ENCODE measurements around the gene SEC11C.

The SEC11C gene

DNA sequence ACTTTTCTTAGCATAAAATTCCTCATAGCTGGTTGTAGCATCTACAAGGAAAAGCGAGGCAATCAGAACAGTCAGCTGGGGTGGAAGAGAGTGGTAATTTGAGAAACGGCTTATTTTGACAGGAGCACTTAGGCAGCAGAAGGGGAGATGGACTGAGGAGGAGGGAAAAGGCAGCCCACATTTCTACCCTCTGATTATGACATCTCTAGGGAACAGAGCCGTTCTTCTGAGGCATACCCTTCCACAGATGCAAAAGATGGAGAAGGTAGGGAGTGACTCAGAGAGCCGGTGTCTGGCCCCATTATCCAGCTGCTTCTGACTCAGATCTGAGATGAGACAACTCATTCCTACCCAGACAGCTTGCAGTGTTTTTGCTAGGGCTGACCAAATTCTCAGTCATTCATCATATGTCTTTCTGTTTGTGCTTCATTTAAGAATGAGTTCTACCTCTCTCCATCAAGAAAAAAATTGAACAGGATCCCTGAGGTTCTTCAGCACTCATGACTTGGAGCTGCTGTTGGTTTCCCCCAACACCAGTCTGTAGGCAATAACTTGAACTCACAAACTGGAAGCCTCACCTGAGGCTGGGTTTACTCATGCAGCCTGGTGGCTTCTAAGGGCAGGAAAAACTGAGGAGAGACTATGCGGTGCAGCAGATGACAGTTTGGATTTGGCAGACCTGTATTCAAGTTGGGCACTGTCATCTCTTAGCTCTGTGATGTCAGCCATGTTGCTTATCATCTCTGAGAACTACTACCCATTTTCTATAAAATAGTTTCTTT lies 15.9 kb upstream of the SEC11C start:
- H2AFZ ChIP-seq (ENCODE audit: low read depth, low read length) = peak overlapping the region; percentile 28; the same call in 1 of the 2 replicates
- H3K27me3 ChIP-seq (ENCODE audit: low read depth, low read length) = peaks cover under 1% of the 10 kb centered on the region; the same call in 1 of the 2 replicates
- peak overlapping the region; percentile 80 for H3K27ac ChIP-seq (ENCODE audit: low read length)
- H3K4me1 ChIP-seq (ENCODE audit: low read length) = peaks cover 40% of the 10 kb centered on the region
- no peaks in the 10 kb centered on the region for H3K36me3 ChIP-seq (replicated peaks; ENCODE audit: low read depth, low read length)
- no peaks in the 10 kb centered on the region for H3K79me2 ChIP-seq (ENCODE audit: low read length)
- H3K4me3 ChIP-seq (ENCODE audit: low read length) = peak overlapping the region; percentile 29
- no peaks in the 10 kb centered on the region for H4K20me1 ChIP-seq (ENCODE audit: insufficient read depth, low read length)
- peak overlapping the region; percentile 29 for H3K9ac ChIP-seq (ENCODE audit: low read length)
- TF ChIP-seq CTCF (IDR thresholded peaks at IDR 0.05; ENCODE audit: low read depth, low read length) (no peak), EZH2phosphoT487 (IDR thresholded peaks at IDR 0.05; ENCODE audit: low read depth) (no peak)
- no peaks in the 10 kb centered on the region for H3K9me3 ChIP-seq (ENCODE audit: insufficient read depth, low read length)
- peak overlapping the region; percentile 71 for H3K4me2 ChIP-seq (ENCODE audit: low read length)

DNA sequence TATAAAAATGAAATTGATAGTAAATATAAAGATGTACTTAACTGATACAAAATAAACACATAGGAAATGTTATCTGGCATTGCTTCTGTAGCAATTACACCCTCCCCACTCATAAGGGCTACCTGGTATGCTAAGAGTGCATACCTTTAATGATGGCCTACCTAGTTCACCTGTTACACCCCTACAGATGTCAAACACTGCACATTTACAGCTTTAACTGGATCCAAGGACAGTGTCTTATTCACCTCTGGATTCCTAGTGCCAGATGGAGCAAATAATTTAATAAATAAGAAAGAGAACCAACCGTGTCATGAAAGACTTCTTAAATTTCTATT lies 15.3 kb upstream of the SEC11C start:
- H3K27me3 ChIP-seq (ENCODE audit: low read depth, low read length) = peaks cover 6% of the 10 kb centered on the region; the same call in 1 of the 2 replicates
- H3K4me3 ChIP-seq (ENCODE audit: low read length) = no peak overlapping the region
- no peak overlapping the region; the same call in 1 of the 2 replicates for H2AFZ ChIP-seq (ENCODE audit: low read depth, low read length)
- peaks cover 40% of the 10 kb centered on the region for H3K4me1 ChIP-seq (ENCODE audit: low read length)
- H3K27ac ChIP-seq (ENCODE audit: low read length) = peak overlapping the region; percentile 80
- no peaks in the 10 kb centered on the region for H4K20me1 ChIP-seq (ENCODE audit: insufficient read depth, low read length)
- no peaks in the 10 kb centered on the region for H3K9me3 ChIP-seq (ENCODE audit: insufficient read depth, low read length)
- peak overlapping the region; percentile 71 for H3K4me2 ChIP-seq (ENCODE audit: low read length)
- no peak for TF ChIP-seq EZH2phosphoT487 (IDR thresholded peaks at IDR 0.05; ENCODE audit: low read depth)
- no peak for TF ChIP-seq CTCF (IDR thresholded peaks at IDR 0.05; ENCODE audit: low read depth, low read length)
- H3K36me3 ChIP-seq (replicated peaks; ENCODE audit: low read depth, low read length) = no peaks in the 10 kb centered on the region
- peak overlapping the region; percentile 29; the same call in 1 of the 2 replicates for H3K9ac ChIP-seq (ENCODE audit: low read length)
- H3K79me2 ChIP-seq (ENCODE audit: low read length) = no peaks in the 10 kb centered on the region

DNA sequence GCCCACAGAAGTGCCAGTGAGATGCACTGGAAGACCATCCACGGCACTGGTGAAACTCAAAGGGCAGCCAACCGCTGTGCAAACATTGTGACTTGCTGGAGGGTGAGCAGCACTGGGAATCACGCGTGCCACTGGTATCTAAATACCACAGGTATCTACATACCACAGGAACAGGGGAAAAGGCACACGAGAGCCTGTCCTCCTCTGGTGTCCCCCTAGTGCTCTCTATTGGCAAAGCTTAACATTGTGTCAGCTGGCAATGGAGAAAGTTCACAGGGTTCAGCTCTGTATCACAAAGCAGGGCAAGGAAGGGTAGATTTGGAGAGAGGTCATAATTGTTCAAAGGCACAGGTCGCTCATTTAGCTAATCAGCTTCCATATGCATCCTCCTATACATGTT lies 12.6 kb upstream of the SEC11C start:
- H3K36me3 ChIP-seq (replicated peaks; ENCODE audit: low read depth, low read length) = no peaks in the 10 kb centered on the region
- no peaks in the 10 kb centered on the region for H3K9me3 ChIP-seq (ENCODE audit: insufficient read depth, low read length)
- H4K20me1 ChIP-seq (ENCODE audit: insufficient read depth, low read length) = no peaks in the 10 kb centered on the region
- H3K27me3 ChIP-seq (ENCODE audit: low read depth, low read length) = peaks cover 6% of the 10 kb centered on the region; the same call in 1 of the 2 replicates
- H3K4me2 ChIP-seq (ENCODE audit: low read length) = peak overlapping the region; percentile 35
- peaks cover 45% of the 10 kb centered on the region for H3K4me1 ChIP-seq (ENCODE audit: low read length)
- peak overlapping the region; percentile 16; the same call in 1 of the 2 replicates for H2AFZ ChIP-seq (ENCODE audit: low read depth, low read length)
- no peak overlapping the region for H3K27ac ChIP-seq (ENCODE audit: low read length)
- TF ChIP-seq EZH2phosphoT487 (IDR thresholded peaks at IDR 0.05; ENCODE audit: low read depth) (no peak), CTCF (IDR thresholded peaks at IDR 0.05; ENCODE audit: low read depth, low read length) (peak; percentile 53)
- H3K79me2 ChIP-seq (ENCODE audit: low read length) = no peaks in the 10 kb centered on the region
- H3K4me3 ChIP-seq (ENCODE audit: low read length) = peak overlapping the region; percentile 5
- H3K9ac ChIP-seq (ENCODE audit: low read length) = 0 out of 2 replicates have a peak overlapping the region, but pooled peaks have one; percentile 2

DNA sequence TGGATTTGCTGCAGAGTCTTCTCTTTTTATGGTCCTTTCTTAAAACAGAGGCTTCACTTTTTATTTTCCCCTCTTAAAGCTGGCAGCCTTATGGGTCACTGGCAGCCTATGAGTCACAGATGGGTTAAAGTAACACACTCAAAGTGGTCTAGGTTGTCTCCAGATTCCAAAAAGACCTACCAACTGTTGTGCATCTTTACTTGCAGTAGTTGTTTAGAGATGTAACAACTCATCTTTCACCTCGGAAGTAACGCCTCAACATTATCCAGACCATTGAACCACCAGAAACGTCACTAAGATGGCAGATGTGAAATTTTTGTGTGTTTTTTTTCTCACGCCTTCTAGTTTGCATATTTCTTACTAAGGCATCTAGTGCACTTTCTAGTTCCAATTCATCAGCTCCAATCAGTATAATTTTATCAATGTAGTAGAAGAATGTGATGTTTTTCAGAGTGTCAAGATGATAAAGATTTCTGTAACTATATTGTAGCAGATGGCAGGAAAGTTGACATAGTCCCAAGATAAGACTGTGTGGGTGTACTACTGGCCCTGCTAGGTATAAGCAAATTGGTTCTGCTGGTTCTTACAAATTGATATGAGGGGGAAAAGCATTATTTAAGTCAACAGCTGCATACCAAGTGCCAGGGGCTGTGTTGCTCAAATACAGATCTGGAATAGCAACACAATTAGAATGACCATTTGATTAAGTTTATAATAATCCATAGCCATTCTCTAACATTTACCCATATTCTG lies 9.6 kb upstream of the SEC11C start:
- H3K27me3 ChIP-seq (ENCODE audit: low read depth, low read length) = peaks cover 6% of the 10 kb centered on the region; the same call in 1 of the 2 replicates
- H3K4me2 ChIP-seq (ENCODE audit: low read length) = no peak overlapping the region
- H3K27ac ChIP-seq (ENCODE audit: low read length) = no peak overlapping the region
- H3K9ac ChIP-seq (ENCODE audit: low read length) = no peak overlapping the region
- peaks cover 23% of the 10 kb centered on the region for H3K4me1 ChIP-seq (ENCODE audit: low read length)
- no peak overlapping the region for H3K4me3 ChIP-seq (ENCODE audit: low read length)
- no peak overlapping the region for H2AFZ ChIP-seq (ENCODE audit: low read depth, low read length)
- no peaks in the 10 kb centered on the region for H3K79me2 ChIP-seq (ENCODE audit: low read length)
- H3K9me3 ChIP-seq (ENCODE audit: insufficient read depth, low read length) = no peaks in the 10 kb centered on the region
- H3K36me3 ChIP-seq (replicated peaks; ENCODE audit: low read depth, low read length) = no peaks in the 10 kb centered on the region
- TF ChIP-seq EZH2phosphoT487 (IDR thresholded peaks at IDR 0.05; ENCODE audit: low read depth) (no peak), CTCF (IDR thresholded peaks at IDR 0.05; ENCODE audit: low read depth, low read length) (no peak)
- no peaks in the 10 kb centered on the region for H4K20me1 ChIP-seq (ENCODE audit: insufficient read depth, low read length)

Measured in OCI-LY3 (cell line).